Peyer's patch (tissue), 4 donors: ENCODE measurements around the gene FGFR1OP2. TPM values are rescaled to one million over a fixed set of nuclear protein-coding genes. Genes with fewer than 3 reads are reported as not detected.

Source experiments
- DNase-seq, 3 donors: peaks; one replicate each; pipeline ENCODE4 v3.0.0-alpha.2; 2017 to 2019
- H3K27ac ChIP-seq, 4 donors: fragments of 200-600 bp; sonication (generic); one replicate each; pipeline ENCODE4 v1.5.1; 2016 to 2019
- H3K27me3 ChIP-seq, 2 donors: fragments of 200-600 bp; sonication (generic); one replicate each; pipeline ENCODE4 v1.5.1; 2019
- H3K36me3 ChIP-seq, 3 donors: fragments of 200-600 bp; sonication (generic); one replicate each; pipeline ENCODE4 v1.5.1; 2016 to 2019
- H3K4me1 ChIP-seq, 4 donors: fragments of 200-600 bp; sonication (generic); one replicate each; pipeline ENCODE4 v1.5.1; 2016 to 2019
- H3K4me3 ChIP-seq, 4 donors: fragments of 200-600 bp; sonication (generic); 1 replicate in 3 of 4; 2 replicates in 1 of 4; pipeline ENCODE4 v1.5.1; 2016 to 2019; ENCODE audit warnings: mild to moderate bottlenecking in 1 of 4
- H3K9me3 ChIP-seq, 4 donors: fragments of 200-600 bp; sonication (generic); one replicate each; pipeline ENCODE4 v1.5.1; 2016 to 2019; ENCODE audit warnings: mild to moderate bottlenecking in 1 of 4
- POLR2A ChIP-seq, 2 donors: fragments of 450-650 bp; IDR thresholded peaks; one replicate each; pipeline ENCODE4 v1.5.1; 2017; ENCODE audit warnings: antibody characterized with exemption in 2 of 2, mild to moderate bottlenecking in 2 of 2, moderate library complexity in 2 of 2
- total RNA-seq, 4 donors: library from RNA; depleted of rRNA; stranded (reverse); fragments of >200 nt; gene quantifications; one replicate each; pipeline ENCODE4 v1.1.0, GENCODE V29; 2016
- TF ChIP-seq, protein P1 (sequence below), 6 experiments: fragments of 450-650 bp in 4 of 6; fragments of 200-600 bp in 2 of 6; sonication (generic) in 1 of 6; IDR thresholded peaks; one replicate each; pipeline ENCODE4 v1.5.1; 2017 to 2019; ENCODE audit warnings: antibody characterized with exemption in 6 of 6, mild to moderate bottlenecking in 3 of 6, moderate library complexity in 1 of 6

FGFR1OP2 gene
- total RNA-seq, 4 donors from 2014 or later = 49.5 to 94.9 (median 65.4) TPM

DNA sequence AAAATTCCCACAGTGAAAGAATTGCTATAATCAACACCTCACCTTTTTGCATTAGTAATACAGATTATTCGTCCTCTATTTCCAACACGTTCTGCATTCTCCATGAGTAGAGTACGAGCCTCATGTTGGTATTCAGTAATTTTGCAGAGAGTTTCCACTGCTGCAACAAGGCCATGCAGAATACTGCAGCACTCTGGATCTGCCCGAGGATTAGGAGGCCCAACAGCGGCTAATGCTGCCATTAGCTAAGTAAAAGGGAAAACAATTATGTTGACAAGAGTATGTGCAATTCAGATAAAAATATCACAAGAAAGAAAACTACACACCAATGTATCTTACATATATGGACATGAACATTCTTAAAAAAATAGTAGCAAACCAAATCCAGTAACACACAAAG, 9.6 kb upstream of the FGFR1OP2 start:
- Histone ChIP-seq H3K4me3 (no peak overlapping the region), H3K27me3 (no peaks in the 10 kb centered on the region), H3K9me3 (no peaks in the 10 kb centered on the region), H3K27ac (no peak overlapping the region), H3K36me3 (peaks cover 0 to 47% (median 0%) of the 10 kb centered on the region in 3 donors), H3K4me1 (no peaks in the 10 kb centered on the region)
- no peak for DNase-seq
- TF ChIP-seq, protein P1, sequence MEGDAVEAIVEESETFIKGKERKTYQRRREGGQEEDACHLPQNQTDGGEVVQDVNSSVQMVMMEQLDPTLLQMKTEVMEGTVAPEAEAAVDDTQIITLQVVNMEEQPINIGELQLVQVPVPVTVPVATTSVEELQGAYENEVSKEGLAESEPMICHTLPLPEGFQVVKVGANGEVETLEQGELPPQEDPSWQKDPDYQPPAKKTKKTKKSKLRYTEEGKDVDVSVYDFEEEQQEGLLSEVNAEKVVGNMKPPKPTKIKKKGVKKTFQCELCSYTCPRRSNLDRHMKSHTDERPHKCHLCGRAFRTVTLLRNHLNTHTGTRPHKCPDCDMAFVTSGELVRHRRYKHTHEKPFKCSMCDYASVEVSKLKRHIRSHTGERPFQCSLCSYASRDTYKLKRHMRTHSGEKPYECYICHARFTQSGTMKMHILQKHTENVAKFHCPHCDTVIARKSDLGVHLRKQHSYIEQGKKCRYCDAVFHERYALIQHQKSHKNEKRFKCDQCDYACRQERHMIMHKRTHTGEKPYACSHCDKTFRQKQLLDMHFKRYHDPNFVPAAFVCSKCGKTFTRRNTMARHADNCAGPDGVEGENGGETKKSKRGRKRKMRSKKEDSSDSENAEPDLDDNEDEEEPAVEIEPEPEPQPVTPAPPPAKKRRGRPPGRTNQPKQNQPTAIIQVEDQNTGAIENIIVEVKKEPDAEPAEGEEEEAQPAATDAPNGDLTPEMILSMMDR (IDR thresholded peaks at IDR 0.05) = no peak
- no peak for TF ChIP-seq POLR2A (IDR thresholded peaks at IDR 0.05)

DNA sequence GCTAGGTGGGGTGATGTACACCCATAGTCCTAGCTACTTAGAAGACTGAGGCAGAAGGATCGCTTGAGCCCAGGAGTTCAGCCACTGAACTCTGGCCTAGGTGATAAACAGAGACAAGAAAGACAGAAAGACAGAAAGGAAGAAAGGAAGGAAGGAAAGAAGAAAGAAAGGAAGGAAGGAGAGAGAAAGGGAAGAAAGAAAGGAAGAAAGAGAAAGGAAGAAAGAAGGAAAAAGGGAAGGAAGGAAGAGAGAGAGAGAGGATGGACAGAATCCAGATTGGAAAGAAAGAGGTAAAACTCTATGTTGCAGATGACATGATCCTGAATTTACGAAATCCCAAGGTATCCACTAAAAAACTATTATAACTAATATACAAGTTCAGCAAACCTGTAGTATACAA, 8.7 kb upstream of the FGFR1OP2 start:
- Histone ChIP-seq H3K4me1 (no peaks in the 10 kb centered on the region), H3K4me3 (no peak overlapping the region), H3K9me3 (no peaks in the 10 kb centered on the region), H3K27ac (no peak overlapping the region), H3K36me3 (peaks cover 0 to 39% (median 0%) of the 10 kb centered on the region in 3 donors), H3K27me3 (no peaks in the 10 kb centered on the region)
- no peak for TF ChIP-seq POLR2A (IDR thresholded peaks at IDR 0.05)
- TF ChIP-seq, protein P1 (IDR thresholded peaks at IDR 0.05) = no peak
- no peak for DNase-seq

DNA sequence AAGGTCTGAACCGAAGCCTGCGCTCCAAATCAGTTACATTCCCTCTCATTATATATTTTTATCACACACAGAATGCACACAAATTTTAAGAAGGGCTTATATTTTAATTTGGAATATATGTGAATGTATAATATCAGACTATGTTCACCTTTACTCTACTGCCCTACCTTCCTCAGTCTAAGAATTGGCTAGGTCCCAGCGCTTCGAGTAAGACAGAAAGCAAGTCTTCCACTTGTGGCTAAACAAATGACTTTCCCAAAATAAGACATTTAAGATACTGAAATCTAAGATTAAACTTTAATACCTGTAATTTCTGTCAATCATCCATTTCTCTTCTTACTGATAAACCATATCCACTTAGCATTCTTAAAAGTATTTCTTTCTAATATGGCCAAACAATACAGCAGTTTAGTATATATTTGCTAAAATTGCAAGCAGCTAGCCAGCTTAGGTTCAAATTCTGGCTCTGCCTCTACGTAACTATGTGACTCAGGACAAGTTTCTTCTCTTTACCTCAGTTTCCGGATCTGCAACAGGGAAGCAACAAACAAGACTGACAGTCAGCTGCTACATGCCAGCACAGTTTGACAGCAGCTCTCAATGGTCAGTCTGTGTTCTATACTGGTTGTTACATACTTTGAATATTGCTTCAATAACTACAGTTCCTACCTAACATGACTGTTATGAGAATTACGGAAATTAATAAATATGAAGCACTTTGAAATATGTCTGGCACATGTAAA, 2.5 kb upstream of the FGFR1OP2 start:
- no peaks in the 10 kb centered on the region for H3K9me3 ChIP-seq
- no peaks in the 10 kb centered on the region for H3K36me3 ChIP-seq
- TF ChIP-seq, protein P1 (IDR thresholded peaks at IDR 0.05) = no peak
- TF ChIP-seq POLR2A (IDR thresholded peaks at IDR 0.05) = no peak
- DNase-seq = no peak
- H3K4me1 ChIP-seq = peaks cover 0 to 33% (median 4%) of the 10 kb centered on the region in 4 donors
- H3K27ac ChIP-seq = no peak overlapping the region
- H3K27me3 ChIP-seq = no peaks in the 10 kb centered on the region
- peak overlapping the region in 1 of 4 donors; percentile 2 for H3K4me3 ChIP-seq

DNA sequence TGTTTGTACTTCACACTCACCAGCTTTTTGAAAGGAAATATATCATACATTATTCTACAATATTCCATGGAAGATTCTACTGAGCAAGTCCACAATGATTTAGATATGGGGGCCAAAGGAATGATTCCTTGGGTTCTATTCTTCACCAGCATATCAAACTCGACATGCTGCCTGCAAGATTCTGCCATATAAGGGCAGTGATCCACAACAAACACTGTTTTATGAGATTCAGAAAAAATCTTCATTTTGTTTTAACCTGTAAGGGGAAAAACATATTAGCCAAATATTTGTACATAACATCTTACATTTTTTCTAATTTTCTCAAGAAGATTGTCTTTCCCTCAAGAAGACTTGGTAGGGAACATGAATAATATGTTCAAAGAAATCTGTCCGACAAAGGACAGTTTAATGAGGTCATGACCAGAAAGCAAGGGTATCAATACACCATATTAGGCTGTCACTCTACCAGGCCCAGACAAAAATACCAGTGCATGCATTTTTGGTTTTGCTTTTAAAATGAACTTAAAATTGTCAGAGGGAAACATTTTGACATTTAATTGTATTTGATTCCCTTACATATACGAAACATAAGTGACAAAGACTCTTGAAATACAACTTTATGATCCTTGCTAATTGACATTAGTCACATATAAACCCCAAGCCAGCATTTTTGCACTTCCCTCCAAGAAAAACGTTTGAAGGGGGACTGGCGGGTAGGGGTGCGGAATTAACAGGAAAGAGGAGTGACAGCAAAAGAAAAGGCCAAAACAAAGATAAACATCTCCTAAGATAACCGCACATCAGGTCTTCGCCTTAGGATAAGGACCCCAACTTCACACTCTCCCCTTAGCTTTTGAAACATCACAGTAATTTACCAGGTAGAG, 1.5 kb upstream of the FGFR1OP2 start:
- DNase-seq = no peak
- TF ChIP-seq POLR2A (IDR thresholded peaks at IDR 0.05) = no peak
- TF ChIP-seq, protein P1 (IDR thresholded peaks at IDR 0.05) = no peak
- Histone ChIP-seq H3K9me3 (no peaks in the 10 kb centered on the region), H3K36me3 (no peaks in the 10 kb centered on the region), H3K4me1 (peaks cover 0 to 37% (median 5%) of the 10 kb centered on the region in 4 donors), H3K27ac (peak overlapping the region; percentile 93 to 95 (median 94)), H3K27me3 (no peaks in the 10 kb centered on the region), H3K4me3 (peak overlapping the region; percentile 68 to 90 (median 88))

DNA sequence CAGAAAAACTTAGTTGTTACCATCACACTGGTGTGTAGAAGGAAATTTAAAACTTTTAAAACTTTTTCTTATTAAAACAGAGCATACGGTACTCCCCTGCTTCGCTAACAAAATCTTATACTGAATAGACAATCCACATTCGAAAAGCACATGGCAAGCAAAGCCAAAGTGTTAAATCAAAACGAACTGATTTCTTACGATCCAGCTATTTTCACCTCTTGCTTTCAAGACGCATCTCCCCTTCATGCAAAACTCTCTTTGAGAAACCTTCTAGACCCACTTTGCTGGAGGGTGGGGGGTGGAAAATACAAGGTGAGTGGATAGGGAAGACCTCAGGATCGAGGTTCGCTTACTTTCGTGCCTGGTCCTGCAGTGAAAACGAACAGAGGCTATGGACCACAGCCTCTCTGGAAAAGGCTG, 817 bp upstream of the FGFR1OP2 start:
- H3K9me3 ChIP-seq = no peaks in the 10 kb centered on the region
- peak overlapping the region; percentile 68 to 90 (median 88) for H3K4me3 ChIP-seq
- H3K36me3 ChIP-seq = no peaks in the 10 kb centered on the region
- H3K4me1 ChIP-seq = peaks cover 0 to 37% (median 5%) of the 10 kb centered on the region in 4 donors
- H3K27me3 ChIP-seq = no peaks in the 10 kb centered on the region
- no peak for TF ChIP-seq POLR2A (IDR thresholded peaks at IDR 0.05)
- TF ChIP-seq, protein P1 (IDR thresholded peaks at IDR 0.05) = no peak
- H3K27ac ChIP-seq = peak overlapping the region; percentile 93 to 95 (median 94)
- no peak for DNase-seq
